ENCODE data around the gene METTL27. TPM values are rescaled to one million over a fixed set of nuclear protein-coding genes. Genes with fewer than 3 reads are reported as not detected.
"Not testable (repeated sequence)": the region's sequence is repeated elsewhere in the genome, so short reads cannot be mapped to it uniquely, and the experiment has no call there.

METTL27 gene
- total RNA-seq, 6 experiments from 2014 or later: 3.9 to 7.2 (median 6.0) TPM

- Mint-ChIP-seq H3K4me3 (no peak overlapping the region), H3K27ac (no peak overlapping the region), H3K4me1 (ENCODE audit: low read depth) (peaks cover 8% of the 10 kb centered on the region), H3K27me3 (ENCODE audit: insufficient read depth) (peaks cover 2% of the 10 kb centered on the region; the same call in 1 of the 2 replicates), H3K36me3 (ENCODE audit: low read depth) (no peaks in the 10 kb centered on the region), H3K9me3 (no peaks in the 10 kb centered on the region)
- DNase-seq: no peak
- TF ChIP-seq CTCF (IDR thresholded peaks at IDR 0.05): no peak
Measured at GRCh38 chr7:73839290-73839689, 3.0 kb downstream of the METTL27 start.

GRCh38 chr7:73838642-73839041 lies 3.7 kb downstream of the METTL27 start:
- H3K4me3 Mint-ChIP-seq: no peak overlapping the region
- TF ChIP-seq CTCF (IDR thresholded peaks at IDR 0.05): no peak
- no peak overlapping the region for H3K27ac Mint-ChIP-seq
- no peak for DNase-seq
- peaks cover 3% of the 10 kb centered on the region for H3K4me1 Mint-ChIP-seq (ENCODE audit: low read depth)
- no peaks in the 10 kb centered on the region for H3K36me3 Mint-ChIP-seq (ENCODE audit: low read depth)
- no peaks in the 10 kb centered on the region for H3K9me3 Mint-ChIP-seq
- peaks cover 2% of the 10 kb centered on the region; the same call in 1 of the 2 replicates for H3K27me3 Mint-ChIP-seq (ENCODE audit: insufficient read depth)

GRCh38 chr7:73837167-73837566 lies 5.1 kb downstream of the METTL27 start:
- DNase-seq; H3K9me3 Mint-ChIP-seq; H3K27me3 Mint-ChIP-seq (ENCODE audit: insufficient read depth); H3K4me3 Mint-ChIP-seq; H3K4me1 Mint-ChIP-seq (ENCODE audit: low read depth); H3K27ac Mint-ChIP-seq; H3K36me3 Mint-ChIP-seq (ENCODE audit: low read depth): not testable (repeated sequence)

GRCh38 chr7:73834626-73835191 lies 7.6 kb downstream of the METTL27 start:
- no peak overlapping the region for H3K27ac Mint-ChIP-seq
- no peaks in the 10 kb centered on the region for H3K36me3 Mint-ChIP-seq (ENCODE audit: low read depth)
- peaks cover 3% of the 10 kb centered on the region; the same call in 1 of the 2 replicates for H3K27me3 Mint-ChIP-seq (ENCODE audit: insufficient read depth)
- H3K4me3 Mint-ChIP-seq: no peak overlapping the region
- no peaks in the 10 kb centered on the region for H3K9me3 Mint-ChIP-seq
- TF ChIP-seq CTCF (IDR thresholded peaks at IDR 0.05): no peak
- peaks cover 10% of the 10 kb centered on the region for H3K4me1 Mint-ChIP-seq (ENCODE audit: low read depth)
- no peak for DNase-seq

GRCh38 chr7:73833251-73833919 lies 8.9 kb downstream of the METTL27 start:
- no peaks in the 10 kb centered on the region for H3K9me3 Mint-ChIP-seq
- H3K36me3 Mint-ChIP-seq (ENCODE audit: low read depth): no peaks in the 10 kb centered on the region
- DNase-seq: no peak
- peaks cover 21% of the 10 kb centered on the region for H3K4me1 Mint-ChIP-seq (ENCODE audit: low read depth)
- peaks cover 3% of the 10 kb centered on the region; the same call in 1 of the 2 replicates for H3K27me3 Mint-ChIP-seq (ENCODE audit: insufficient read depth)
- no peak overlapping the region for H3K4me3 Mint-ChIP-seq
- no peak for TF ChIP-seq CTCF (IDR thresholded peaks at IDR 0.05)
- no peak overlapping the region for H3K27ac Mint-ChIP-seq

GRCh38 chr7:73832806-73833205 lies 9.5 kb downstream of the METTL27 start:
- no peak for TF ChIP-seq CTCF (IDR thresholded peaks at IDR 0.05)
- Mint-ChIP-seq H3K36me3 (ENCODE audit: low read depth) (no peaks in the 10 kb centered on the region), H3K4me1 (ENCODE audit: low read depth) (peaks cover 27% of the 10 kb centered on the region), H3K9me3 (no peaks in the 10 kb centered on the region), H3K27ac (no peak overlapping the region), H3K4me3 (no peak overlapping the region), H3K27me3 (ENCODE audit: insufficient read depth) (peaks cover 3% of the 10 kb centered on the region; the same call in 1 of the 2 replicates)
- no peak for DNase-seq

All from HFFc6 (cell line).